ENCODE measurements around the gene EXOC3. TPM values are rescaled to one million over a fixed set of nuclear protein-coding genes. Genes with fewer than 3 reads are reported as not detected.

Gene EXOC3
- total RNA-seq, 1 experiment from 2014 or later: 52.4 TPM

- no peaks in the 10 kb centered on the region for H3K79me2 ChIP-seq (ENCODE audit: insufficient read depth, low read length)
- no TSS peak for BruUV-seq (replicated peaks)
- RAD21 ChIA-PET (ENCODE audit: low non-redundant PET in 1 of 2, low total read pairs in 2 of 2, uncharacterized antibody in 2 of 2, unreplicated experiment in 2 of 2): no interaction called here
Observed at GRCh38 chr5:435156-435790, 7.7 kb upstream of the EXOC3 start.

More at GRCh38 chr5:435156-435790, 7.7 kb upstream of the EXOC3 start:
- intact Hi-C loops (cut with micrococcal nuclease): no loop called here
- ChIA-PET POLR2A (no interaction called here), CTCF (interaction anchor here (3.6 kb wide), 1 partner anchor 118 kb away, joined by 21 read pairs; no protein-coding TSS in a partner anchor)
- H2AFZ ChIP-seq (ENCODE audit: low read depth, low read length, poor library complexity, severe bottlenecking): no peak overlapping the region
- no peak overlapping the region for H3K4me2 ChIP-seq (ENCODE audit: low read length)
- H3K36me3 ChIP-seq (ENCODE audit: control insufficient read depth in 1 of 2, insufficient read depth in 2 of 2, low read length in 2 of 2): no peaks in the 10 kb centered on the region
- H4K20me1 ChIP-seq (ENCODE audit: insufficient read depth): no peaks in the 10 kb centered on the region
- H3K9me3 ChIP-seq (ENCODE audit: control insufficient read depth in 1 of 2, insufficient read depth in 1 of 2, low read depth in 1 of 2, low read length in 2 of 2): no peaks in the 10 kb centered on the region
- TF ChIP-seq ZBTB33 (IDR thresholded peaks at IDR 0.05; ENCODE audit: extremely low read depth, insufficient replicate concordance, low read length) (no peak), MAX (IDR thresholded peaks at IDR 0.05) (no peak), TCF7L2 (IDR thresholded peaks at IDR 0.05; ENCODE audit: borderline replicate concordance, extremely low read depth, insufficient read depth, insufficient read length) (no peak), CTCF (IDR thresholded peaks at IDR 0.05 in 2 of 3, conservative IDR thresholded peaks at IDR 0.05 in 1 of 3; ENCODE audit: borderline replicate concordance in 1 of 3, insufficient read depth in 1 of 3, low read depth in 2 of 3, low read length in 2 of 3) (no peak), SRF (IDR thresholded peaks at IDR 0.05; ENCODE audit: low read depth) (no peak), ELF1 (IDR thresholded peaks at IDR 0.05; ENCODE audit: borderline replicate concordance, low read depth) (no peak), JUND (IDR thresholded peaks at IDR 0.05) (no peak), CBX3 (IDR thresholded peaks at IDR 0.05; ENCODE audit: low read depth) (no peak), EZH2phosphoT487 (IDR thresholded peaks at IDR 0.05; ENCODE audit: borderline replicate concordance) (no peak)
- ATAC-seq (no peak), DNase-seq (ENCODE audit: low read depth, low spot score) (no peak)
- H3K9me2 ChIP-seq (ENCODE audit: insufficient read depth): no peaks in the 10 kb centered on the region
- peaks cover 0 to 14% of the 10 kb centered on the region in 2 experiments; a peak in 1 of 4 replicates for H3K4me1 ChIP-seq (ENCODE audit: control insufficient read depth in 1 of 2, insufficient read depth in 2 of 2, low read length in 2 of 2)
- no peak overlapping the region for H3K9ac ChIP-seq (ENCODE audit: low read length)
- H3K27me3 ChIP-seq (ENCODE audit: insufficient read depth, low read length): no peaks in the 10 kb centered on the region
- no peak overlapping the region for H3K27ac ChIP-seq (ENCODE audit: low read depth, low read length)
- no peak overlapping the region for H3K4me3 ChIP-seq (replicated peaks in 1 of 2; ENCODE audit: low read depth in 1 of 2, low read length in 2 of 2)
